ENCODE data around the gene IGSF8.

DNA sequence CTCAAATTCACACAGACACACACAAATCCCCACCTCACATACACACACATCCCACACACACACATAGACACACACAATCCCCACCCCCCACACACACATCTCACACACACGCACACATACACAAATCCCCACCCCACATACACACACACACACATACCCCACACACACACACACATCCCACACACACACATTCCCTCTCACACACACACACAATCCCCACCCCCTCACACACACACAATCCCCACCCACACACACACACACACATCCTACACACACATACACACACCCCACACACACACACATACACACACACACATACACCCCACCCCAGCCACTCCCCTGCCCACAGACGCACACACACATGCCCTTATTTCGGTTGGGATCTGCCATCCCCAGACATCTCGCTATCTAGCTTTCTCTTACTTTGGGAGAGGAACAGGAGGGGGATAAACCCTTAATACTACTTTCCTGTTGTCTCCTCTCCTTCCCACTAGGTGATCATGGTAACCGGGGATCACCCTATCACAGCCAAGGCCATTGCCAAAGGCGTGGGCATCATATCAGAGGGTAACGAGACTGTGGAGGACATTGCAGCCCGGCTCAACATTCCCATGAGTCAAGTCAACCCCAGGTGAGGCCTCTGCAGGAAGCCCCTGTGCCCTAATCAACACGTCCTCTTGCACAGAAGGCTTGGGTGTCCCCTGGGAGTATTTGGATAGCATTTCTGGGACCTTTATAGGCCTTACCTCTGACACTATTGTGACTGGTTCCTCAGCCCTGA, 35.8 kb upstream of the IGSF8 start:
- TF ChIP-seq, protein P1, sequence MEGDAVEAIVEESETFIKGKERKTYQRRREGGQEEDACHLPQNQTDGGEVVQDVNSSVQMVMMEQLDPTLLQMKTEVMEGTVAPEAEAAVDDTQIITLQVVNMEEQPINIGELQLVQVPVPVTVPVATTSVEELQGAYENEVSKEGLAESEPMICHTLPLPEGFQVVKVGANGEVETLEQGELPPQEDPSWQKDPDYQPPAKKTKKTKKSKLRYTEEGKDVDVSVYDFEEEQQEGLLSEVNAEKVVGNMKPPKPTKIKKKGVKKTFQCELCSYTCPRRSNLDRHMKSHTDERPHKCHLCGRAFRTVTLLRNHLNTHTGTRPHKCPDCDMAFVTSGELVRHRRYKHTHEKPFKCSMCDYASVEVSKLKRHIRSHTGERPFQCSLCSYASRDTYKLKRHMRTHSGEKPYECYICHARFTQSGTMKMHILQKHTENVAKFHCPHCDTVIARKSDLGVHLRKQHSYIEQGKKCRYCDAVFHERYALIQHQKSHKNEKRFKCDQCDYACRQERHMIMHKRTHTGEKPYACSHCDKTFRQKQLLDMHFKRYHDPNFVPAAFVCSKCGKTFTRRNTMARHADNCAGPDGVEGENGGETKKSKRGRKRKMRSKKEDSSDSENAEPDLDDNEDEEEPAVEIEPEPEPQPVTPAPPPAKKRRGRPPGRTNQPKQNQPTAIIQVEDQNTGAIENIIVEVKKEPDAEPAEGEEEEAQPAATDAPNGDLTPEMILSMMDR (conservative IDR thresholded peaks at IDR 0.05 in 1 of 2, IDR thresholded peaks at IDR 0.05 in 1 of 2; ENCODE audit: low read depth in 1 of 2, low read length in 2 of 2): no peak
- TF ChIP-seq EZH2 (IDR thresholded peaks at IDR 0.05; ENCODE audit: low read length, missing control alignments): no peak

Measured in fibroblast of lung (primary cell).